Stimulated activated CD8-positive, alpha-beta memory T cell treated with anti-CD3 and anti-CD28 coated beads, Interleukin-15, amount 100 ng/mL, for 1 hour (primary cell): ENCODE data around the gene CCL21.

Source experiments
- DNase-seq: peaks from one replicate; pipeline ENCODE4 v3.0.0-alpha.2; 2020; ENCODE audit warnings: low read depth

The CCL21 gene

GRCh38 chr9:34707130-34707529, 2.8 kb downstream of the CCL21 start:
- DNase-seq = no peak

DNA sequence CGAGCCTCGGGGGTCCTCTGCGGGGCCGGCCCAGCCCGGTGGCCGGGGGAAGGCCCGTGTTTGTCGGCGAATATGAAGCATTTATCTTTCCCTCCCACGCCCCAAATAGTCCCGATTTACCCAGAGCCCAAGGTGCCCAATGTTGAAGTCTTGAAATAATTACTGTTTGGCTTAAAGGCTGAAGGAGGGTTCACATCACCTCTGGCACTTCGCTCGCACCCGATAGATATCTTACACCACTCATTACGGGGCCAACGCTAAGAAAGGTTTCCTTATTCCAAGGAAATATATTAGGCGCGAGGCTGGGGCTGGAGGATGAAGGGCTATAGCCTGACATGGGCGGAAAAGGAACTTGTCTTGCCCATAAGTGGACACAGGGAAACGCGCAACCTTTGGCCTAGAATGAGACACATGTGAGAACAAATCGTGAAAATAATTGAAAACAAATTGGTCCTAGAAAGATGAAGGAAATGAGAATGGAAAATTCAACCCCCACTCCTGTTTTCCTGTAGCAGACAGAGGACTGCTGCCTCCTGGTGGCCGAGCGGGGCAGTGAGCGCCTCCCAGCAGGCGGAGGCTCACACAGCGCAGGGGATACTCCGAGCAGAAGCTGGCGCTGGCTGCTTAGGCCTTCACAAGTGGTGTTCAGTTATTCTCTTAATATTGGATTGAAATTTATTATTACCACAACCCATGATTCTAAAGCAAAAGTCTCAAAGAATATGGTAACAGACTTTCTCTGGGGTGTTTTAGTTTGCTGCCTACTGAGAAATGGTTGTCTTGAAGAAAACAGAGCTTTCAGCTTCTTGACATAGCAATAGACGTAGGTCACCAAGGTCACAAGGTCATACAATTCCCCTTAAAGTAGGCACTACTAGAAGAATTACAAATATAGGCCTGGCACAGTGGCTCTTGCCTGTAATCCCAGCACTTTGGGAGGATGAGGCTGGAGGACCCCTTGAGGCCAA, 7.9 kb downstream of the CCL21 start:
- DNase-seq = peak; percentile 77

GRCh38 chr9:34701023-34701768, 8.7 kb downstream of the CCL21 start:
- peak; percentile 47 for DNase-seq

- no peak for DNase-seq
These were observed 15.1 kb downstream of the CCL21 start for GRCh38 chr9:34694811-34695210.

- DNase-seq = no peak
These were observed 16.4 kb downstream of the CCL21 start for GRCh38 chr9:34693560-34693959.

DNA sequence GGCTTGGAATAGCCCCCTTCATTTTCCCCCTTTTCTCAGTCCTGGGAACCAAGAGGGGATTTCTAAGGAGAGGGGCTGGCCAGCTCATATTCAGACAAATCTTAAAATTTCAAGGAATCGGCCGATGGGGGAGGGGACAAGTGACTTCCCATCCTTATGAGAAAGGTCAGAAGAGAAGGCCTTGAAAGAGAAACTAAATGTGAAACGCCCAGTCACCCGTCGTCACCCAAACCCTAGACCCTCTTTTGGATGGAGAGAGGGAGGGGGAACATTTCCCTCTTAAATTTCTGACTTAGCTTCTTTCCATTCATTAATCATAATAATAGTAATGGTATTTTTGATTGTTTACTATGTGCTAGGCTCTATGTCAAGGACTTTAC, 18.0 kb downstream of the CCL21 start:
- no peak for DNase-seq

DNA sequence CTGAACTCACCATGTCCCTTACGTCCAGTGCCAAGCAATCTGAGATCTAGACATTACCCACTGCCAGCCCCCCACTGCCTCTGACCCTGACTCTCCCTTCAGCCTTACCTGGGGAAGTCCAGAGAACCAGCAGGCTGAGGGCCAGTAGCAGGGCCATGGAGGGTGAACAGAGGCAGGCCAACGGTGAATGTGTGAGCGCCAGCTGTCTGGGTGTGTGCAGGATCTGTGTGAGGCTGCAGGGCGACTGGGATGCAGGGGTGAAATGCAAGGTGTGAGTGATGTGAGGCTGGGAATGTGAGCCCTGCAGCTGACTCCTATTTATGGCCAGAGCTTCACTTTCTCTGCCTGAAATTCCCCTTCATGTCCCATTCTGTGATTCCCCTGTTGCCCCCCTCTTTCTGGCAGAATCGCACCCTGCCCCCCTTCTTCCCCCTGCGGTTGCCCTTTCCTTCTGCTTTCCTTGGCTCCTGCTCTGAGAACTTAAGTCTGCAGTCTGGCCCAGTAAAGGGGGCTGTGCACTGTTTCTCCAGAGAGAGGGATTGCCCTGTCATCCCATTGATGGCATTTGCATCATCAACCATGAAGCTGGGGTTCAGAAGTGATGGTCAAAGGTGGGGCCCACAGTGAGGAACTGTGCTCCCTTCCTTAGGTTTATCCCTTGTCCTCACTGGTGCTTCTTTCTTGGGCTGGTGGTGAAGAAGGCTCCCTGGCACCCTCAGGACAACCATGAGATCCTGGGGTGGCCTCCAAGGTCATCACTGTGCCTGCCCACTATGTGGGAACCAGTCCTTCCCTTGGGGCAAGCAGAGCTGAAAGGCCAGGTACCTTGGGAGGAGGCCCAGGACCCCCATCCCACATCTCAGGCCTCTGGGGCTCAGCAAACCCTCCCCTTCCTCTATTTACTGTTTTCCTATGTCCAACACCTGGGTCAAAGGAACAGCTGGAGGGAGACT, 18.7 kb downstream of the CCL21 start, which contains the start of gene CCL19:
Gene CCL19, minus strand, starts transcription at position 294 of the 953 bp plus-strand sequence. Its CDS starts 137 bp downstream, at position 157.
- DNase-seq = no peak

DNA sequence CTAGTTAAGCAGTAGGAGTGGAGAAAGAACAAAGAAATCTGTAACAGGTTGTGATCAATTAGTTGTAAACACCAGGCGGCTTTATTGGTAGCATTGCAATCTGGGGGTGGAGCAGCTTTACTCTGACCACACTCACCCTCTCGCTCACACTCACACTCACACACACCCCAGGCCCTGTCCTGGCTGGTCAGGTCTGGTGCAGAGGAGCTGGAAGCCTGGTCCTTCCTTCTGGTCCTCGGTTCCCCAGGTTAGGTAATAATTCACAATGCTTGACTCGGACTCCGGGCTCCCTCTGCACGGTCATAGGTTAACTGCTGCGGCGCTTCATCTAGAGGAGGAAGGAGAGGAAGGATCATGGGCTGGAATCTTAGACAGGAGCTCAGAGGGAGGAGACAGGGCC, 20.4 kb downstream of the CCL21 start:
- no peak for DNase-seq

DNA sequence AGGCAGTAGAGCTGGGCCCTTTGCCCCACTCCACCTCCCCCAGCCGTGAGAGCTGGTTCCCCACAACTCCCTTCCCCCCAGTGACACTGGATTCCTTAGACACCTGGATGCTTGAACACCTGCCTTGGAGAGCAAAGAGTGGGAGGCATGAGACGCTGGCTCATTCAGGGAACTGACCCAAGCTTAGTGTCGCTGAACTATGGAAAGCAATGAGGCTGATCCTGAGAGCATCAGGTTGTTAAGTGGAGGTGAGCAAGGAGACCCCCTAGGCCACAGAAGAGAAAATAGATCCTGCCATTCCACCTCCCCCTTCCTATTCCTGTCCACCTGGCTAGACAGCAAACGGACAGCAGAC, 20.8 kb downstream of the CCL21 start:
- DNase-seq = no peak

DNA sequence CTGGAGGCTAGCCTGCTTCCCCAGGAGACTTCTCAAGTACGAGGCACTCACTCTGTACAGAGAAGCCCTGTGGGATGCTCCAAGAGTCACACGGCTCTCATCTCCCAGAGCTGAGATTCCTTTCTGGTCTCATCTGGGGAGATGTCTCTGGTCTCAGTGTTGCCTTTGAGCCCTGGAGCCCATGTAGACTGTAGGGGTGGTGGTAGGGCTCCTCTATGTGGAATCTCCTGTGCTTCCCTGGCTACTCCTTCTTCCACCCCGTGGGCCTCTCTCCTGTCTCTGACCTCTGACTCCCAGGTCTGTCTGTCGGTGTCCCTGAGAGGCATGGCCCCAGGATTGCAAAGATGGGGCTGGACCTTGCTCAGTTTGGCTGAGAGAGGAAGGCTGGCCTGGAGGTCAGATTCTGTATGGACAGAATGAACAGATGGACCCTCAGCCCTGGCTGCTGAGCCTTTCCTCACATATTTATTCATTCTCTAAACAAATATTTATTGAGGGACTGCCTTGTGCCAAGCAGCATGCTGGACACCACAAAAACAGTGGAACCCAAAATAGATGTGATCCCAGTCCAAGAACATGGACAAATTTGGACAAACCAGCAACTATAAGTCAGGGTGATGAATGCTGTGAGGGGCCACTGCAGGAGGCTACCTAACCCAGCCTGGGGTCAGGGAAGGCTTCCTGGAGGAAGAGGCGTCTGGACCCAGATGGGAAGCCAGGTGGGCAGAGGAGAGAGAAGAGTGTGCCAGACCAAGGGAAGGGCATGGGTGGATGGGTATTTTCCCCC, 21.4 kb downstream of the CCL21 start:
- DNase-seq = no peak

- DNase-seq = no peak
These were observed 22.5 kb downstream of the CCL21 start for GRCh38 chr9:34687276-34688030.

- no peak for DNase-seq
These were observed 23.2 kb downstream of the CCL21 start for GRCh38 chr9:34686732-34687131.

- no peak for DNase-seq
These were observed 23.7 kb downstream of the CCL21 start for GRCh38 chr9:34686231-34686630.

DNA sequence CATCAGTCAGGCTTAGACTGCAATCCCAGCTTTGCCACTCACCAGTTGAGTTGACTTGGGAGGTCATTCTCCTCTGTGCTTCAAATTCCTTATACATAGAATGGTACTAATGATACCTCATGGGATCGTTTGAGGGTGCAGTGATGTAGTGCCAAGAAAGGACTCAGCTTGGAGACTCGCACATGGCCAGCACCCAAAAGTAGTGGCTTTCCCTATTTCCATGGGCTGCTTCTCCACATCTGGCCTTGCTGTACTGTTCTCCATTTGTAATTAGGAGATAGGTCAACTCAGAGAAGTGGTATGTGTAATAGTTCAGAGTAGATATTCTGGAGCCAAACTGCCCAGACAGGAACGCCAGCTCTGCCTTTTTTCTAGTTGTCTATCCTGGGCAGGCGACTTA, 24.3 kb downstream of the CCL21 start:
- no peak for DNase-seq

GRCh38 chr9:34684816-34685215, 25.1 kb downstream of the CCL21 start:
- DNase-seq = no peak

DNA sequence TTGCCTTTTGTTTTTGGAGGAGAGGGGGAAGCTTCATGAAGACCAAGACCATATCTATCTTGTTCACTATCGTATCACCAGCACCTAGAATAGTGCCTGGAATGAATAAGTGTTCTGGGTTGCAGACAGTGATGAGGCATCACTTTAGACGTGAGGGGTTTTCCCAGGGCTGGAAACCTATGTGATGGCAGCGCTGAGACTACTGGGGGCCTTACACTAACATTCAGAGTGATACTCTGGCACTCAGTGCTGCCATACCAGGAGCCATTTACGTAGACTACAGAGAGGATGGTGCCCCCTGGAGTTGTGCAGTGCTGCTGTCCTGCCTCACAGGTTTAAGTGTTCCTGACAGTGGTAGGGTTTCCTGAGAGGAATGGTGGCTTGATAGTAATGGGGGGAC, 25.8 kb downstream of the CCL21 start:
- no peak for DNase-seq

DNA sequence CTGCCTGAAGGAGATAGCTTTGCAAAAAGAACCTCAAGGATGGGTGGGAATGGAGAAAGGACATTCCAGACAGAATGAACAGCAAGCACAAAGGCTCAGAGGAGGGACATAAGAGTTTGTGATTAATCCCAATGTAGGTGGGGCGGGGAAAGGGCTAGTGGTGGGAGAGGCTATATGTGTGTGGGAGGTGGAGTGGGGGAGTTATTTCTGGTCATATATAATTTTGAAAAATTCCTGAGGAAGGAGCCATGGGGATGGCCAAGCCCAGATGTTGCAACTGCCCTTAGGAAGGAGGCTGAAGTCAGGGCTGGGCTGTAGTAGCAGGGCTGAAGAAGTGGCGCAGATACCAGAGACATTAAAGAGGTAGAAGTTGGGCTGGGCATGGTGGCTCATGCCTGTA, 34.1 kb downstream of the CCL21 start:
- DNase-seq = no peak

DNA sequence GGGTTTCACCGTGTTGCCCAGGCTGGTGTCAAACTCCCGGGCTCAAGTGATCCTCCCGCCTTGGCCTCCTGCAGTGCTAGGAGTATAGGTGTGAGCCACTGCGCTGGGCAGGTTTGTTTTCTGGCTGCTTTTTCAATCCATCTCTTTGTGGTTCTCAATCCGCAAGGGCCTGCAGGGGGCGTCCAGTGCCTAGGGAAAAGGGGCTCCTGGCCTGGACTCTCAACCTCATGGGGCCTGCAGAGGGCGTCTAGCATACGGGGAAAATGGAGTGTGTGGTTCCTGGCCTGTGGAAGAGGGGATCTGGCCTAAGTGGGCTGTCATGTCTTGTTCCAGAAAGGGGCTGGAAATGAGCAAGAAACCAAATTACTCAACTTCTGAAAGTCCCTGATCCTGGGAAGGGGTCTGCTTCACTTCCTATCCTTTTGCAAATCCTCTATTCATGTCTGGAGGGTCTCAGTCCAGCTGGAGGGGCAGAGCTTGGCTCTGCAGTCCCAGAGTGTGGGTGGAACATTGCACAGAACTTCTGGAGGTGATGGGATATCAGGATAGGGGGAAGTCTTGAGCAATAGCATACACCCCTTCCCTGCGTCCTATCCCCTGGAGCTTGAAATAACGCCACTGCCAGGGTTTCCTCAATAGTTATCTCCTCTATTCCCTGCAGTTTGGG, 34.8 kb downstream of the CCL21 start:
- peak; percentile 23 for DNase-seq

GRCh38 chr9:34674440-34674839, 35.5 kb downstream of the CCL21 start:
- no peak for DNase-seq

- no peak for DNase-seq
These were observed 38.6 kb downstream of the CCL21 start for GRCh38 chr9:34671307-34671706.
